HG03469 (cell line): ENCODE data around the gene LANCL3.

ENCODE experiments used
- ATAC-seq: cut with Tn5 transposase; IDR thresholded peaks from one replicate; pipeline ENCODE4 v1.9.1; 2021; ENCODE audit warnings: mild to moderate bottlenecking, moderate library complexity, moderate number of reproducible peaks; ENCODE audit not compliant: unreplicated experiment

The LANCL3 gene

GRCh38 chrX:37678574-37678973 is 107.1 kb downstream of the LANCL3 start:
- no peak for ATAC-seq

- ATAC-seq: no peak
Observed at GRCh38 chrX:37679230-37679629, 107.8 kb downstream of the LANCL3 start.

- ATAC-seq: no peak
Observed at GRCh38 chrX:37679888-37680287, 108.4 kb downstream of the LANCL3 start.

GRCh38 chrX:37684426-37684825 is 113.0 kb downstream of the LANCL3 start:
- no peak for ATAC-seq

- ATAC-seq: no peak
Observed at GRCh38 chrX:37684973-37685372, 113.5 kb downstream of the LANCL3 start.

GRCh38 chrX:37685381-37686359 is 114.2 kb downstream of the LANCL3 start, which contains the start of gene XK:
TSS of gene XK (plus strand) at chrX:37685791. CDS start at chrX:37685962, 171 bp downstream.
- ATAC-seq: no peak

GRCh38 chrX:37686369-37686995 is 115.0 kb downstream of the LANCL3 start:
- ATAC-seq: no peak

- ATAC-seq: no peak
Observed at GRCh38 chrX:37686996-37687395, 115.5 kb downstream of the LANCL3 start.

GRCh38 chrX:37690119-37690518 is 118.7 kb downstream of the LANCL3 start:
- no peak for ATAC-seq

- no peak for ATAC-seq
Observed at GRCh38 chrX:37692918-37693317, 121.5 kb downstream of the LANCL3 start.

- no peak for ATAC-seq
Observed at GRCh38 chrX:37697169-37697760, 125.8 kb downstream of the LANCL3 start.

GRCh38 chrX:37701588-37701987 is 130.1 kb downstream of the LANCL3 start:
- ATAC-seq: no peak

GRCh38 chrX:37711991-37712390 is 140.5 kb downstream of the LANCL3 start:
- ATAC-seq: no peak

- no peak for ATAC-seq
Observed at GRCh38 chrX:37712458-37712857, 141.0 kb downstream of the LANCL3 start.

- no peak for ATAC-seq
Observed at GRCh38 chrX:37714479-37714878, 143.0 kb downstream of the LANCL3 start.

- no peak for ATAC-seq
Observed at GRCh38 chrX:37716602-37717001, 145.1 kb downstream of the LANCL3 start.

GRCh38 chrX:37717708-37718107 is 146.2 kb downstream of the LANCL3 start:
- no peak for ATAC-seq

GRCh38 chrX:37722595-37722994 is 151.1 kb downstream of the LANCL3 start:
- no peak for ATAC-seq

- ATAC-seq: no peak
Observed at GRCh38 chrX:37726346-37726745, 154.9 kb downstream of the LANCL3 start.
